Activated CD4-positive, alpha-beta memory T cell treated with anti-CD3 and anti-CD28 coated beads, Interleukin-2, amount 10 ng/mL, durations not matched to agents 7 days and 5 days (primary cell): ENCODE data around the gene LGALS3. TPM values are rescaled to one million over a fixed set of nuclear protein-coding genes. Genes with fewer than 3 reads are reported as not detected.

Experiments used
- CTCF ChIA-PET: fragments of 350-600 bp; sonication (Branson Sonifier 250); formaldehyde crosslinking; loops from one replicate; lab custom pipeline; 2021; ENCODE audit warnings: antibody characterized with exemption, inconsistent platforms; lab: Charles Lee
- POLR2A ChIA-PET: fragments of 350-600 bp; sonication (Branson Sonifier 250); formaldehyde crosslinking; loops from one replicate; lab custom pipeline; 2021; ENCODE audit warnings: antibody characterized with exemption; lab: Charles Lee
- DNase-seq: peaks from one replicate; pipeline ENCODE4 v3.0.0-alpha.2; 2020
- H3K27ac Mint-ChIP-seq: one replicate; pipeline ENCODE4 v1.8.0; 2021; ENCODE audit warnings: mild to moderate bottlenecking, mixed read lengths
- H3K27me3 Mint-ChIP-seq: one replicate; pipeline ENCODE4 v1.8.0; 2021; ENCODE audit warnings: mixed read lengths
- H3K36me3 Mint-ChIP-seq: one replicate; pipeline ENCODE4 v1.8.0; 2021; ENCODE audit warnings: low read depth, mixed read lengths
- H3K4me1 Mint-ChIP-seq: one replicate; pipeline ENCODE4 v1.8.0; 2021; ENCODE audit warnings: mixed read lengths
- H3K4me3 Mint-ChIP-seq: one replicate; pipeline ENCODE4 v1.8.0; 2021; ENCODE audit warnings: mild to moderate bottlenecking, mixed read lengths
- H3K9me3 Mint-ChIP-seq: one replicate; pipeline ENCODE4 v1.8.0; 2021; ENCODE audit warnings: mixed read lengths
- total RNA-seq, 2 experiments: library from RNA; stranded (reverse); gene quantifications; one replicate each; pipeline ENCODE4 v1.2.3, GENCODE V29; 2021

Gene LGALS3
- total RNA-seq, 2 experiments from 2014 or later, result 70.5 to 71.3 TPM

GRCh38 chr14:55126034-55126433 lies 3.0 kb upstream of the LGALS3 start:
- Mint-ChIP-seq H3K27me3 (peaks cover 15% of the 10 kb centered on the region), H3K9me3 (no peaks in the 10 kb centered on the region), H3K4me3 (no peak overlapping the region), H3K27ac (peak overlapping the region; percentile 67), H3K4me1 (peaks cover 47% of the 10 kb centered on the region), H3K36me3 (peaks cover 6% of the 10 kb centered on the region)
- ChIA-PET CTCF (interaction anchor here (0.7 to 1.5 kb wide), 3 partner anchors 9 to 75 kb away, joined by 3 to 4 read pairs (median 3); partner anchors contain the start of gene MAPK1IP1L), POLR2A (interaction anchor here (1.2 to 9.9 kb wide), 3 partner anchors 20 to 64 kb away, joined by 3 to 177 read pairs (median 15); no protein-coding TSS in a partner anchor)
- no peak for DNase-seq

- H3K9me3 Mint-ChIP-seq, result no peaks in the 10 kb centered on the region
- POLR2A ChIA-PET, result interaction anchor here (1.2 to 9.9 kb wide), 3 partner anchors 21 to 76 kb away, joined by 3 to 177 read pairs (median 3); partner anchors contain the start of gene MAPK1IP1L
- CTCF ChIA-PET, result interaction anchor here (1.1 to 1.5 kb wide), 2 partner anchors 8 to 38 kb away, joined by 4 read pairs; no protein-coding TSS in a partner anchor
- H3K27ac Mint-ChIP-seq, result no peak overlapping the region
- H3K36me3 Mint-ChIP-seq, result peaks cover 15% of the 10 kb centered on the region
- H3K27me3 Mint-ChIP-seq, result peaks cover 15% of the 10 kb centered on the region
- peaks cover 56% of the 10 kb centered on the region for H3K4me1 Mint-ChIP-seq
- H3K4me3 Mint-ChIP-seq, result no peak overlapping the region
- DNase-seq, result no peak
Measured at GRCh38 chr14:55126932-55127459, 2.1 kb upstream of the LGALS3 start.

- Mint-ChIP-seq H3K27ac (no peak overlapping the region), H3K4me3 (no peak overlapping the region), H3K4me1 (peaks cover 60% of the 10 kb centered on the region), H3K36me3 (peaks cover 20% of the 10 kb centered on the region), H3K27me3 (peaks cover 11% of the 10 kb centered on the region), H3K9me3 (no peaks in the 10 kb centered on the region)
- no peak for DNase-seq
- ChIA-PET CTCF (interaction anchor here (1.1 to 1.6 kb wide), 3 partner anchors 7 to 76 kb away, joined by 4 read pairs; partner anchors contain the start of gene MAPK1IP1L), POLR2A (interaction anchor here (1.2 to 9.9 kb wide), 2 partner anchors 22 to 76 kb away, joined by 3 to 177 read pairs; partner anchors contain the start of gene MAPK1IP1L)
Measured at GRCh38 chr14:55127460-55127951, 1.5 kb upstream of the LGALS3 start.

- H3K9me3 Mint-ChIP-seq, result no peaks in the 10 kb centered on the region
- DNase-seq, result no peak
- H3K36me3 Mint-ChIP-seq, result peaks cover 30% of the 10 kb centered on the region
- POLR2A ChIA-PET, result interaction anchor here (0.5 to 9.9 kb wide), 9 partner anchors 10 to 233 kb away, joined by 3 to 177 read pairs (median 4); partner anchors contain the start of gene MAPK1IP1L
- peaks cover 64% of the 10 kb centered on the region for H3K4me1 Mint-ChIP-seq
- peak overlapping the region; percentile 75 for H3K4me3 Mint-ChIP-seq
- H3K27me3 Mint-ChIP-seq, result peaks cover 10% of the 10 kb centered on the region
- peak overlapping the region; percentile 61 for H3K27ac Mint-ChIP-seq
- CTCF ChIA-PET, result interaction anchor here (1.6 to 2.2 kb wide), 2 partner anchors 31 to 77 kb away, joined by 4 to 8 read pairs; partner anchors contain the start of gene MAPK1IP1L
Measured at GRCh38 chr14:55128386-55129085, 516 bp upstream of the LGALS3 start.

- Mint-ChIP-seq H3K4me3 (peak overlapping the region; percentile 75), H3K36me3 (peaks cover 35% of the 10 kb centered on the region), H3K4me1 (peaks cover 58% of the 10 kb centered on the region), H3K9me3 (no peaks in the 10 kb centered on the region), H3K27me3 (peaks cover 10% of the 10 kb centered on the region), H3K27ac (peak overlapping the region; percentile 47)
- peak; percentile 63 for DNase-seq
- ChIA-PET CTCF (interaction anchor here (1.2 to 2.2 kb wide), 4 partner anchors 27 to 78 kb away, joined by 4 to 12 read pairs (median 6); partner anchors contain the start of gene MAPK1IP1L), POLR2A (interaction anchor here (0.6 to 9.9 kb wide), 14 partner anchors 8 to 103 kb away, joined by 3 to 177 read pairs (median 4); partner anchors contain the start of genes DLGAP5 and MAPK1IP1L)
Measured at GRCh38 chr14:55129428-55130195, 560 bp downstream of the LGALS3 start.

- peaks cover 35% of the 10 kb centered on the region for H3K36me3 Mint-ChIP-seq
- H3K27me3 Mint-ChIP-seq, result peaks cover 10% of the 10 kb centered on the region
- peak overlapping the region; percentile 75 for H3K4me3 Mint-ChIP-seq
- DNase-seq, result no peak
- ChIA-PET POLR2A (interaction anchor here (1.2 to 9.9 kb wide), 10 partner anchors 8 to 79 kb away, joined by 3 to 177 read pairs (median 6); partner anchors contain the start of genes DLGAP5 and MAPK1IP1L), CTCF (interaction anchor here (1.2 to 2.2 kb wide), 4 partner anchors 27 to 79 kb away, joined by 4 to 12 read pairs (median 6); partner anchors contain the start of gene MAPK1IP1L)
- peak overlapping the region; percentile 19 for H3K27ac Mint-ChIP-seq
- H3K9me3 Mint-ChIP-seq, result no peaks in the 10 kb centered on the region
- peaks cover 52% of the 10 kb centered on the region for H3K4me1 Mint-ChIP-seq
Measured at GRCh38 chr14:55130196-55130550, 1.1 kb downstream of the LGALS3 start.

GRCh38 chr14:55131370-55132137 lies 2.5 kb downstream of the LGALS3 start:
- Mint-ChIP-seq H3K4me1 (peaks cover 38% of the 10 kb centered on the region), H3K4me3 (peak overlapping the region; percentile 12), H3K9me3 (no peaks in the 10 kb centered on the region), H3K36me3 (peaks cover 40% of the 10 kb centered on the region), H3K27me3 (peaks cover 8% of the 10 kb centered on the region), H3K27ac (peak overlapping the region; percentile 50)
- no peak for DNase-seq
- CTCF ChIA-PET, result interaction anchor here (0.7 to 1.7 kb wide), 9 partner anchors 9 to 80 kb away, joined by 3 to 13 read pairs (median 3); partner anchors contain the start of gene MAPK1IP1L
- POLR2A ChIA-PET, result interaction anchor here (1.1 to 9.9 kb wide), 8 partner anchors 13 to 104 kb away, joined by 3 to 177 read pairs (median 4); partner anchors contain the start of genes DLGAP5, MAPK1IP1L, SOCS4 and WDHD1

- Mint-ChIP-seq H3K9me3 (no peaks in the 10 kb centered on the region), H3K27me3 (no peaks in the 10 kb centered on the region), H3K4me1 (peaks cover 36% of the 10 kb centered on the region), H3K27ac (no peak overlapping the region), H3K36me3 (peaks cover 53% of the 10 kb centered on the region), H3K4me3 (no peak overlapping the region)
- no peak for DNase-seq
- CTCF ChIA-PET, result interaction anchor here (0.7 to 1.3 kb wide), 4 partner anchors 28 to 44 kb away, joined by 3 to 6 read pairs (median 3); no protein-coding TSS in a partner anchor
- POLR2A ChIA-PET, result interaction anchor here (0.6 to 1.3 kb wide), 3 partner anchors 25 to 49 kb away, joined by 3 to 7 read pairs (median 3); no protein-coding TSS in a partner anchor
Measured at GRCh38 chr14:55133416-55133815, 4.4 kb downstream of the LGALS3 start.

GRCh38 chr14:55136241-55136640 lies 7.2 kb downstream of the LGALS3 start:
- no peaks in the 10 kb centered on the region for H3K9me3 Mint-ChIP-seq
- H3K27me3 Mint-ChIP-seq, result no peaks in the 10 kb centered on the region
- DNase-seq, result no peak
- H3K4me1 Mint-ChIP-seq, result peaks cover 20% of the 10 kb centered on the region
- peaks cover 72% of the 10 kb centered on the region for H3K36me3 Mint-ChIP-seq
- ChIA-PET POLR2A (interaction anchor here (0.9 kb wide), 1 partner anchor 33 kb away, joined by 3 read pairs; no protein-coding TSS in a partner anchor), CTCF (interaction anchor here (0.7 kb wide), 1 partner anchor 33 kb away, joined by 3 read pairs; no protein-coding TSS in a partner anchor)
- no peak overlapping the region for H3K4me3 Mint-ChIP-seq
- H3K27ac Mint-ChIP-seq, result no peak overlapping the region

- no peak overlapping the region for H3K27ac Mint-ChIP-seq
- H3K9me3 Mint-ChIP-seq, result no peaks in the 10 kb centered on the region
- POLR2A ChIA-PET, result interaction anchor here (0.8 to 1.9 kb wide), 5 partner anchors 7 to 86 kb away, joined by 3 to 5 read pairs (median 4); partner anchors contain the start of genes DLGAP5 and MAPK1IP1L
- no peak for DNase-seq
- CTCF ChIA-PET, result interaction anchor here (0.6 to 2.5 kb wide), 6 partner anchors 9 to 86 kb away, joined by 3 to 7 read pairs (median 4); partner anchors contain the start of gene MAPK1IP1L
- H3K4me1 Mint-ChIP-seq, result peaks cover 11% of the 10 kb centered on the region
- H3K4me3 Mint-ChIP-seq, result no peak overlapping the region
- H3K36me3 Mint-ChIP-seq, result peaks cover 73% of the 10 kb centered on the region
- no peaks in the 10 kb centered on the region for H3K27me3 Mint-ChIP-seq
Measured at GRCh38 chr14:55136885-55137786, 8.1 kb downstream of the LGALS3 start.
